ENCODE measurements around the gene IFT20. TPM values are rescaled to one million over a fixed set of nuclear protein-coding genes. Genes with fewer than 3 reads are reported as not detected.
A peak's percentile ranks its signal among the peaks of the same experiment; 100 is the strongest.

Gene IFT20
- total RNA-seq, 2 donors from 2014 or later, result 37.9 to 42.2 TPM

DNA sequence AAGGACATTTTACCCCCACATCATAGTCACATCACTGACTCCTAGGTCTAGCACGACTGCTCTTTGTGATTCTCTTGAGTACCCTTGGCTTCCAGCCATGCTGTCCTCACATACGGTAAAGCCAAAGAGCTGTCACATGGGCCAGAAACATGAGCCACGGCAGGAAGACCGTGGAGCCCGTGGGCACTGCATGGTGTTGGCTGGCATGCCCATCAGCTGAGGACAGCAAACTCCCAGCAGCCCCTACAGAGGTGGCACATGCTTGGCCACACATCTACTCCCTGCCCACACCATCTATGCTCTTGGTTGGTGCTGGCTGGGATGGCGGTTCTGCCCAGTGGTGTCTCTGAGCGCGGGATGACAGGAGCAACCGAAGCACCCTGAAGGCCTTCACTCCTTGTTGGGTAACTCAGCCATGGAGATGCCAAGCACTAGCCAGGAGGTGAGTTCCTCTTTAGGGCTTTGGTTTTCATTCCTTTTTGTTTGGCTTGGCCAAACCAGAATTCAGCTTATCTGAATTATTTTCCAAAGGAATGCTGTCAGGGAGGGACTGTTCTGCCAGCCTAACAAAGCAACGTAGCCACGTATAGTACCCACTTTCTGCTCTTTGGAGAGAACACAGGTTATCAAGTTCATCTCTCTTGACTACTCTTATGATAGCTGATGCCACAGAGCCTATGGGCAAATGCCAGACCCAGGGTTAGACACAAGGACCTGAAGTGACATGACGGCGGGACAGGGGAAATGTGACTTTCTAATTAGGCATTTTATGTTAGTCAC, 10.3 kb upstream of the IFT20 start:
- Histone ChIP-seq H3K27me3 (no peaks in the 10 kb centered on the region), H3K9me3 (no peaks in the 10 kb centered on the region), H3K4me1 (peaks cover 50% of the 10 kb centered on the region), H3K27ac (peak overlapping the region; percentile 72 to 87 (median 79)), H3K36me3 (replicated peaks in 1 of 2; ENCODE audit: insufficient read depth in 1 of 2, low read depth in 2 of 2) (peaks cover 0 to 47% of the 10 kb centered on the region in 2 donors), H3K4me3 (no peak overlapping the region)
- intact Hi-C loops (cut with DNase I), result no loop called here
- DNase-seq, result peak; percentile 41 to 64 (median 52)
- peak; percentile 36 for ATAC-seq
- TF ChIP-seq, protein P1, sequence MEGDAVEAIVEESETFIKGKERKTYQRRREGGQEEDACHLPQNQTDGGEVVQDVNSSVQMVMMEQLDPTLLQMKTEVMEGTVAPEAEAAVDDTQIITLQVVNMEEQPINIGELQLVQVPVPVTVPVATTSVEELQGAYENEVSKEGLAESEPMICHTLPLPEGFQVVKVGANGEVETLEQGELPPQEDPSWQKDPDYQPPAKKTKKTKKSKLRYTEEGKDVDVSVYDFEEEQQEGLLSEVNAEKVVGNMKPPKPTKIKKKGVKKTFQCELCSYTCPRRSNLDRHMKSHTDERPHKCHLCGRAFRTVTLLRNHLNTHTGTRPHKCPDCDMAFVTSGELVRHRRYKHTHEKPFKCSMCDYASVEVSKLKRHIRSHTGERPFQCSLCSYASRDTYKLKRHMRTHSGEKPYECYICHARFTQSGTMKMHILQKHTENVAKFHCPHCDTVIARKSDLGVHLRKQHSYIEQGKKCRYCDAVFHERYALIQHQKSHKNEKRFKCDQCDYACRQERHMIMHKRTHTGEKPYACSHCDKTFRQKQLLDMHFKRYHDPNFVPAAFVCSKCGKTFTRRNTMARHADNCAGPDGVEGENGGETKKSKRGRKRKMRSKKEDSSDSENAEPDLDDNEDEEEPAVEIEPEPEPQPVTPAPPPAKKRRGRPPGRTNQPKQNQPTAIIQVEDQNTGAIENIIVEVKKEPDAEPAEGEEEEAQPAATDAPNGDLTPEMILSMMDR (IDR thresholded peaks at IDR 0.05), result no peak
- no peak for TF ChIP-seq POLR2A (IDR thresholded peaks at IDR 0.05)
- WGBS, 2 donors, result 19% methylated on average over 13 of the region's 13 CpGs

DNA sequence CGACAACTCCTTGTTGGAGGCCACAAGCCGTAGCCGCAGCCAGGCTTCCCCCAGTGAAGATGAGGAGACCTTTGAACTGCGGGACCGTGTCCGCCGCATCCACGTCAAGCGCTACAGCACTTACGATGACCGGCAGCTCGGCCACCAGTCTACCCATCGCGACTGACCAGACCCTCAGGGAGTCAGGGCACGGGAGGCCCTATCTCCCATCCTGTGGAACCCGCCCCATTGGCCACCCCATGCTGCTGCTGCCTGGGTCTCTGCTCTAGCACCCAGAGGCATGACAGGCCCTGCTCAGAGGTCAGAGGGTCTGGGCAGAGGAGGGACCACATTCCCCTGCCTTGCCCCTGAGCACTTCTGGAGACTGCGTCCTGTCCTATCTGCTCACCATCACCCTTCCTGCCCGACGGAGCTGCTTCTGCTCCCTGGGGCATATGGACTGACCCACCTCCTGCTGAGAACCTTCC, 9.2 kb upstream of the IFT20 start:
- no peak for DNase-seq
- peaks cover 50% of the 10 kb centered on the region for H3K4me1 ChIP-seq
- H3K27ac ChIP-seq, result peak overlapping the region in 3 of 4 donors; percentile 72 to 87 (median 81)
- TF ChIP-seq, protein P1 (IDR thresholded peaks at IDR 0.05), result no peak
- TF ChIP-seq POLR2A (IDR thresholded peaks at IDR 0.05), result no peak
- H3K27me3 ChIP-seq, result no peaks in the 10 kb centered on the region
- no peak for ATAC-seq
- 91 to 95% methylated on average over 17 to 19 of the region's 19 CpGs for WGBS, 2 donors
- H3K9me3 ChIP-seq, result no peaks in the 10 kb centered on the region
- intact Hi-C loops (cut with DNase I), result no loop called here
- H3K4me3 ChIP-seq, result no peak overlapping the region
- peaks cover 0 to 43% of the 10 kb centered on the region in 2 donors for H3K36me3 ChIP-seq (replicated peaks in 1 of 2; ENCODE audit: insufficient read depth in 1 of 2, low read depth in 2 of 2)

DNA sequence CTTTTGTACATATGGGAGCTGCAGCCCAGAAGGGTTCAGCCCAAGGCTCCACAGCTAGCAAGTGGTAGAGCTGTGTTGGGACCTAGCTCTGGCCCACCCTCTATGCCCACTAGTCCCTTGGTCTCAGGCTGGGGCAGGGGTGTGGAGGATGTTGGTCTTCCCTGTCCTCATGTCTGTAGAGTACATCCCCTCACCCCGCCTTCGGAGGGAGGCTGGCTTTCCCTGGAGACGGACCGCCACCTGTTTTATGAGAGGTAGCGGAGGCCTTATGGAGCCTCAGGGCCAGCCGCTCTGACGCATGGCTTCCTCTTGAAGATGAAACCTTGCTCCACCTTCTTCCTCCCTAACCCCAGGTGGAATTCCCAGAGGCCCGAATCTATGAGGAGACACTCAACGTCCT, 8.7 kb upstream of the IFT20 start:
- no peak for ATAC-seq
- no peak for DNase-seq
- Histone ChIP-seq H3K36me3 (replicated peaks in 1 of 2; ENCODE audit: insufficient read depth in 1 of 2, low read depth in 2 of 2) (peaks cover 0 to 41% of the 10 kb centered on the region in 2 donors), H3K9me3 (no peaks in the 10 kb centered on the region), H3K27me3 (no peaks in the 10 kb centered on the region), H3K27ac (peak overlapping the region in 2 of 4 donors; percentile 81 to 87), H3K4me1 (peaks cover 50% of the 10 kb centered on the region), H3K4me3 (no peak overlapping the region)
- intact Hi-C loops (cut with DNase I), result no loop called here
- 84 to 85% methylated on average over 9 of the region's 9 CpGs for WGBS, 2 donors
- no peak for TF ChIP-seq POLR2A (IDR thresholded peaks at IDR 0.05)
- TF ChIP-seq, protein P1 (IDR thresholded peaks at IDR 0.05), result no peak

DNA sequence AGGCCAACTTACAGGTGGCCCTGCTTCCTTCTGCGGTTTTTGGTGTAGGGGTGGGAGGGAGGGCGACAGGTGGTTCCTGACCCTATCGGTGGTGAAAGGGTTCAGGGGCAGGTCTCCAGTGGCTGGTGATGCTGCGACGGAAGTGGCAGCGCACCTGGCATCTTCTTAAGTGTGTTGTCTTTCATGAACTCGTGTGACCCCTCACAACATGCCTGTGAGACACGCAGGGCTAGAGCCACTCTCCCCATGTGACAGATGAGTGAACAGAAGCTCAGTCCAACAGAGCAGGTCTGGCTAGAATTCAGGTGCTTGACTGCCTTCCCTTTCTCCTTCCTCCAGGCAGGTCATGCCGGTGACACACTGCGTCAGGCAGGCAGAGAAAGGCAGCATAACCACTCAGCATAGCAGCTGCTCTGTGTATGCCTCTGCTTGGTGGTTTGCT, 8.2 kb upstream of the IFT20 start:
- peak overlapping the region in 2 of 4 donors; percentile 81 to 87 for H3K27ac ChIP-seq
- H3K27me3 ChIP-seq, result no peaks in the 10 kb centered on the region
- no peaks in the 10 kb centered on the region for H3K9me3 ChIP-seq
- peaks cover 47% of the 10 kb centered on the region for H3K4me1 ChIP-seq
- 83 to 85% methylated on average over 9 to 10 of the region's 10 CpGs for WGBS, 2 donors
- ATAC-seq (no peak), DNase-seq (no peak)
- H3K36me3 ChIP-seq (replicated peaks in 1 of 2; ENCODE audit: insufficient read depth in 1 of 2, low read depth in 2 of 2), result peaks cover 0 to 39% of the 10 kb centered on the region in 2 donors
- no peak overlapping the region for H3K4me3 ChIP-seq
- intact Hi-C loops (cut with DNase I), result no loop called here
- TF ChIP-seq POLR2A (IDR thresholded peaks at IDR 0.05), result no peak
- TF ChIP-seq, protein P1 (IDR thresholded peaks at IDR 0.05), result no peak

Measured in body of pancreas (tissue), 4 donors.